Progenitor cell of endocrine pancreas (in vitro differentiated cells): Measurements from ENCODE around the gene URM1. TPM values are rescaled to one million over a fixed set of nuclear protein-coding genes. Genes with fewer than 3 reads are reported as not detected.

Source experiments
- DNase-seq: peaks from one replicate; pipeline ENCODE4 v3.0.0; 2021; ENCODE audit warnings: low spot score; ENCODE audit not compliant: unreplicated experiment
- H3K27ac Mint-ChIP-seq: 2 replicates; pipeline ENCODE4 v1.8.0; 2021; ENCODE audit warnings: mild to moderate bottlenecking, moderate library complexity, mixed read lengths
- H3K27me3 Mint-ChIP-seq: 2 replicates; pipeline ENCODE4 v1.8.0; 2021; ENCODE audit warnings: mixed read lengths
- H3K36me3 Mint-ChIP-seq: 2 replicates; pipeline ENCODE4 v1.8.0; 2022; ENCODE audit warnings: mixed read lengths; ENCODE audit not compliant: insufficient read depth
- H3K4me1 Mint-ChIP-seq: 2 replicates; pipeline ENCODE4 v1.8.0; 2021; ENCODE audit warnings: low read depth, mixed read lengths
- H3K4me3 Mint-ChIP-seq: 2 replicates; pipeline ENCODE4 v1.8.0; 2021; ENCODE audit warnings: low read depth, mild to moderate bottlenecking, moderate library complexity, mixed read lengths
- H3K9me3 Mint-ChIP-seq: 2 replicates; pipeline ENCODE4 v1.8.0; 2021; ENCODE audit warnings: low read depth, mixed read lengths
- total RNA-seq: library from RNA; stranded (reverse); gene quantifications from 2 replicates; pipeline ENCODE4 v1.2.1, GENCODE V29; 2021
- TF ChIP-seq, protein P1 (sequence below): fragments of 200-600 bp; sonication (generic); IDR thresholded peaks from one replicate; pipeline ENCODE4 v1.5.0; 2021; ENCODE audit warnings: antibody characterized with exemption, mild to moderate bottlenecking; ENCODE audit not compliant: unreplicated experiment

The URM1 gene
- total RNA-seq, 1 donor from 2014 or later, result 54.4 TPM

DNA sequence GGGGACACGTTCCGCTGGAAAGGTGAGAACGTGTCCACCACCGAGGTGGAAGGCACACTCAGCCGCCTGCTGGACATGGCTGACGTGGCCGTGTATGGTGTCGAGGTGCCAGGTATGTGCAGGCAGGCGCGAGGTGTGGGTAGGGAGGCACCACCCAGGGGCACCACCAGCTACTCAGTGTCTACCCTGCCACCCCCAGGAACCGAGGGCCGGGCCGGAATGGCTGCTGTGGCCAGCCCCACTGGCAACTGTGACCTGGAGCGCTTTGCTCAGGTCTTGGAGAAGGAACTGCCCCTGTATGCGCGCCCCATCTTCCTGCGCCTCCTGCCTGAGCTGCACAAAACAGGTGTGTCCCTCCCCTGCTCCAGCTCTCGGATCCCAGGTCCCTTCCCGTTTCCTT, 15.7 kb upstream of the URM1 start:
- Mint-ChIP-seq H3K4me1 (no peaks in the 10 kb centered on the region), H3K27me3 (no peaks in the 10 kb centered on the region), H3K9me3 (no peaks in the 10 kb centered on the region), H3K36me3 (peaks cover 8% of the 10 kb centered on the region), H3K27ac (no peak overlapping the region), H3K4me3 (no peak overlapping the region)
- no peak for DNase-seq
- TF ChIP-seq, protein P1, sequence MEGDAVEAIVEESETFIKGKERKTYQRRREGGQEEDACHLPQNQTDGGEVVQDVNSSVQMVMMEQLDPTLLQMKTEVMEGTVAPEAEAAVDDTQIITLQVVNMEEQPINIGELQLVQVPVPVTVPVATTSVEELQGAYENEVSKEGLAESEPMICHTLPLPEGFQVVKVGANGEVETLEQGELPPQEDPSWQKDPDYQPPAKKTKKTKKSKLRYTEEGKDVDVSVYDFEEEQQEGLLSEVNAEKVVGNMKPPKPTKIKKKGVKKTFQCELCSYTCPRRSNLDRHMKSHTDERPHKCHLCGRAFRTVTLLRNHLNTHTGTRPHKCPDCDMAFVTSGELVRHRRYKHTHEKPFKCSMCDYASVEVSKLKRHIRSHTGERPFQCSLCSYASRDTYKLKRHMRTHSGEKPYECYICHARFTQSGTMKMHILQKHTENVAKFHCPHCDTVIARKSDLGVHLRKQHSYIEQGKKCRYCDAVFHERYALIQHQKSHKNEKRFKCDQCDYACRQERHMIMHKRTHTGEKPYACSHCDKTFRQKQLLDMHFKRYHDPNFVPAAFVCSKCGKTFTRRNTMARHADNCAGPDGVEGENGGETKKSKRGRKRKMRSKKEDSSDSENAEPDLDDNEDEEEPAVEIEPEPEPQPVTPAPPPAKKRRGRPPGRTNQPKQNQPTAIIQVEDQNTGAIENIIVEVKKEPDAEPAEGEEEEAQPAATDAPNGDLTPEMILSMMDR, result no peak

DNA sequence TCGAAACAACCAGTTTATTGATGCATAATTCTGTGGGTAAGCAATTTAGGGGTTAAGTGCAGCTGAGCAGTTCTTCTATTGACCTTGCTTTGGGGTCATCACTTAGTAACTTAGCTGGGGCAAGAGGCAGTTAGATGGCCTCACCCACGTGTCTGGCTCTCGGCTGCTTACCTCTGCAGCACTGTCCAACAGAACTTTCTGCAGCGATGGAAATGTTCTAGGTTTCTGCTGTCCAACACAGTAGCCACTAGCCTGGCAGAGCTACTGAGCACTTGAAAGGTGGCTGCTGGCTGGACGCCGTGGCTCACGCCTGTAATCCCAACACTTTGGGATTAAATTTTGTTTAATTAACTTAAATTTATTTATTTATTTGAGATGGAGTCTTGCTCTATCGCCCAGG, 13.1 kb upstream of the URM1 start:
- H3K4me1 Mint-ChIP-seq, result no peaks in the 10 kb centered on the region
- no peaks in the 10 kb centered on the region for H3K9me3 Mint-ChIP-seq
- H3K27me3 Mint-ChIP-seq, result no peaks in the 10 kb centered on the region
- no peak overlapping the region for H3K4me3 Mint-ChIP-seq
- H3K36me3 Mint-ChIP-seq, result peaks cover 4% of the 10 kb centered on the region
- no peak for DNase-seq
- TF ChIP-seq, protein P1, result no peak
- no peak overlapping the region for H3K27ac Mint-ChIP-seq

DNA sequence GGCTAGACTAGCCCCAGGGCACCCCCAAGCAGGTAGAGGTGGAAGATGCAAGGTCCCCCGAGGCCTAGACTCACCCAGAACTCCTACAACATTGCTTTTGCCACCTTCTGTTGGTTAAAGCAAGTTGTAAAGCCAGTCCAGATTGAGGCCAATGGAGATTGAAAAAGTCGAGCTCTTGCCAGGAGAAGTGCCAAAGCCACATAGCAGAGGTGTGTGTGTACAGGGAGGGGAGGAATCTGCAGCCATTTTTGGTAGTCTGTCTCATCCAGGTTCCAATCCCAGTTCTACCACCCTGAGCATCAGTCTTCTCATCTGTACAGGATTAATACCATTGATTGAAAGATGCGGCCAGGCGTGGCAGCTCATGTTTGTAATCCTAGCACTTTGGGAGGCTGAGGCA, 12.3 kb upstream of the URM1 start:
- Mint-ChIP-seq H3K27me3 (no peaks in the 10 kb centered on the region), H3K36me3 (peaks cover 4% of the 10 kb centered on the region), H3K9me3 (no peaks in the 10 kb centered on the region), H3K4me3 (no peak overlapping the region), H3K27ac (no peak overlapping the region), H3K4me1 (no peaks in the 10 kb centered on the region)
- TF ChIP-seq, protein P1, result no peak
- no peak for DNase-seq

DNA sequence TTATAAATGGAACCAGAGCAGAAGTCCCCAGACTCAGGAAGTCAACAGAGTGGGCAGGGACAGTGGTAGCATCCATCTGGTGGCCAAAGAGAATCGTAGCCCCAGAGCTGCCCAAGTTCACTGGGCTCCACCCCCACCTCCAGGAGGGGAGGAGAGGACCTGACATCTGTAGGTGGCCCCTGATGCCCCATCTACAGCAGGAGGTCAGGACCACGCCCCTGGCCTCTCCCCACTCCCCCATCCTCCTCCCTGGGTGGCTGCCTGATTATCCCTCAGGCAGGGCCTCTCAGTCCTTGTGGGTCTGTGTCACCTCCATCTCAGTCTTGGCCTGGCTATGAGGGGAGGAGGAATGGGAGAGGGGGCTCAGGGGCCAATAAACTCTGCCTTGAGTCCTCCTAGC, 10.3 kb upstream of the URM1 start:
- Mint-ChIP-seq H3K27me3 (no peaks in the 10 kb centered on the region), H3K9me3 (no peaks in the 10 kb centered on the region), H3K4me1 (peaks cover 4% of the 10 kb centered on the region), H3K27ac (no peak overlapping the region), H3K36me3 (peaks cover 4% of the 10 kb centered on the region), H3K4me3 (no peak overlapping the region)
- no peak for DNase-seq
- TF ChIP-seq, protein P1, result no peak

DNA sequence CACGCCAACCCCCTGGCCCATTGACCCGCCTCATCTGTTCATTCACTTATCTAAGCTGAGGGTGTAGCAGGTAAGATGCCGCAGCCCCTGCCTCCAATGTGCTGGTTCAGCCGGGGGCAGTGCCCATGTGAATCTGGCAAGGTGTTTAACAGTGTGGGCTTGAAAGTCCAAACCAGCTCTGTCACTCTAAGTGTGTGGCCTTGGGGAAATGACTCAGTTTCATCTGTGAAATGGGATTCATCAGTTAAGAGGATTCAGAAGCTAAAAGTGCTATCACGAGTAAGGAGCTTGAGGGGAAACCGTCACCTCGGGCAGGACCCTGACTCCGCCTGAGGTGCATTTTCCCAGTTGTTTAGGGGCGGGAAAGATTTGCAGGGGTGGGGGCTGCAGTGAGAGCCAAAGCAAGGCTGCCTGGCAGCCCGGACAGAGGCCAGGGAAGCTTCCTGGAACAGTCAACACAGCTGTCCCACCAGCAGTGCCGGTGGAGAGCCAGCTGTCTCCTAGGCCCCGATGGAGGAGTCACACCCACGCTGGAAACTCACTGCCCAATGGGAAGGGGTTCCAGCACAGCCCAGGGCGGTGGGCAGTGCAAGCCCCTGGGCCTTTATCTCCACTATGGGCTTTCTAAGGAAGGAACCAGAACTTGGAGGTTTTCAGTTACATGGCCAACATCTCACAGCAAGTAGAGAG, 9.7 kb upstream of the URM1 start:
- TF ChIP-seq, protein P1, result no peak
- Mint-ChIP-seq H3K9me3 (no peaks in the 10 kb centered on the region), H3K4me3 (no peak overlapping the region), H3K27me3 (no peaks in the 10 kb centered on the region), H3K4me1 (peaks cover 4% of the 10 kb centered on the region), H3K36me3 (no peaks in the 10 kb centered on the region), H3K27ac (peak overlapping the region; percentile 77)
- no peak for DNase-seq
